NCI-H82 treated with DMSO at 0.1 percent for 48 hours (cell line): ENCODE results near the gene LHFPL3.
A peak's percentile ranks its signal among the peaks of the same experiment; 100 is the strongest.

ENCODE experiments used
- DNase-seq: peaks from one replicate; lab custom pipeline; 2025; ENCODE audit not compliant: unreplicated experiment; lab: John Stamatoyannopoulos, UW

Gene LHFPL3

DNA sequence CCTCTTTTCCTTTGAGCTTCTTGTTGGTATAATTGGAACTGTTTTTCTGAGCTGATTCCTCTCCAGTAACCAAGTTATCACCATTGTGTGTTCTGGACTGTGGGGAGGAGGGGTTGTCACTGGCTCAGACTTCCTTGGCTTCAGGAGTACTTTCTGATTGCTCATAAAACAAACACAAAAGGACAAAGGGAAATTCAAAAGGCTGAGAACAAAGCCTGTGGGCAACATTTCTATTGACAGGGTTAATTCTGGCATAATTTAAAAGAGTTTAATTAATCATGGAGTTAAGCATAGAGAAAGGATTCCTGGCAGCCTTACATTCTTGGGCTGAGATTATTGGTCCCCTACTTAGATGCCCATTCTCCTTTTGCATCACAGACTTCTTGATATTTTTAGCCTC, 462.7 kb downstream of the LHFPL3 start:
- no peak for DNase-seq

DNA sequence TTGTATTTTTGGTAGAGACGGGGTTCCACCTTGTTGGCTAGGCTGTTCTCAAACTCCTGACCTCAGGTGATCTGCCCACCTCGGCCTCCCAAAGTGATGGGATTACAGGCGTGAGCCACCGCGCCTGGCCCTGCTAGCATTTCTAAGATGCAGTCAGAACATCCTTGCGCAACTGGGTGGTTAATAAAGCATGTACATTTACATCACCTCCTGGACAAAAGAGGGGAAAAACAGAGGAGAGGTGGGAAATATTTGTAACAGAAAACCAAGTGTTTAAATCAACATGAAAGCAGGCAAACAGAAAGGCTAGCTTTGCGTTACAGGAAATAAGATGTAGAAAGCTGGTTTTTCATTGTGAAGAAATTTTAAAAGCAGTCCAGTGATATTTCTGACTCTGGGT, 464.7 kb downstream of the LHFPL3 start:
- DNase-seq, result no peak

DNA sequence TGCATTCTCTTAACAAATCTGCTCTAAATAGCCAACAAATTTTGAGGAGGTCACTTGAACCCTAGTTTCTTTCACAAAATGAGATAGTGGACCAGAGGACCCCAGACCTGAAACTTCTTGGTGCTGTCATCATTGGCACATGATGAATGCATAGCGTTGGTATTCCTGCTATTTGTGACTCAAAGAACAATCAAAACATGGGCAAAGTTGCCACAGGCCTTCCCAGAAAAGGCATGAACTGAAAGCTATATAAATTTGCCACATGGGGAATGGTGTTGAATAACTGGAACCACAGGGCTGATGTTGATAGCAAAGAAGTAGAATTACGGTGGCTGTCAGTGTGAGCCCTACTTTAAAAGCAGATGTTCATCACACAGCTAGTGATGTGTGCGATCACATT, 465.8 kb downstream of the LHFPL3 start:
- DNase-seq, result no peak

DNA sequence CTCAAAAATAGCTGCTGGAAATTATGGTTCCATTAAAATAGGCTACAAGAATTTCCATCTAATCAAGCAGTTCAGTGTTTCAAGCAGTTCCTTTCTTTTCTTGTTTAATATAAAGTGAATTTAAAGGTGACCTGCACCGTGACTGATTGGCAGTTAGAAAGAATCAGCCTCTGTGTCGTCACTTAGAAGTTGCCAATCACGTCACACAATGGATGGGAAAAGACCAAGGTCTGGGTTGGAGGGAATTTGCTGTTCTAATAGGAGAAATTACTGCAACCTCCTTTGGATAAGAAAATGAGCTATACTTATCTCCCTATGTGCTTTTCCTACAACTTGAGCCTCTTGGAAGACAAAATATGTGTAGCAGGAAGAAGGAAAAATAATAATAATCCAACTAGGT, 466.2 kb downstream of the LHFPL3 start:
- DNase-seq, result no peak

DNA sequence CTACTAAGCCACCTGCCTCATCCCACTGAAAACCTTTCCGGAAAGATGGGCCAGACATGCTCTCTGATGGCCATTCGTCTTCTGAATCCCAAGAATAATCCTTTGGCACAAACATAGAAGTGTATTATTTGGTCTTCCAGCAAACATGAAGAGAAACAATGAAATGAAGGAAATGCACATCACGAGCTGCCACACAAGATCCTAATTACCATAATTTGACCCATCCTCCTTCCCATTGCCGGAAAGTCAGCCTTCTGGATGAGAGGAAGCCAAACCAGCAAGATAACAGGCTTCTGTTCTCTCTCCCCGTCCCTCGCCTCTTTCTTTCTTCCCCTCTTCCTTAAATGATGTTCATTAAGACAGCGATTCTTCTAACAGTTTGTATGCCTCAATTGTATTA, 466.7 kb downstream of the LHFPL3 start:
- DNase-seq, result no peak

DNA sequence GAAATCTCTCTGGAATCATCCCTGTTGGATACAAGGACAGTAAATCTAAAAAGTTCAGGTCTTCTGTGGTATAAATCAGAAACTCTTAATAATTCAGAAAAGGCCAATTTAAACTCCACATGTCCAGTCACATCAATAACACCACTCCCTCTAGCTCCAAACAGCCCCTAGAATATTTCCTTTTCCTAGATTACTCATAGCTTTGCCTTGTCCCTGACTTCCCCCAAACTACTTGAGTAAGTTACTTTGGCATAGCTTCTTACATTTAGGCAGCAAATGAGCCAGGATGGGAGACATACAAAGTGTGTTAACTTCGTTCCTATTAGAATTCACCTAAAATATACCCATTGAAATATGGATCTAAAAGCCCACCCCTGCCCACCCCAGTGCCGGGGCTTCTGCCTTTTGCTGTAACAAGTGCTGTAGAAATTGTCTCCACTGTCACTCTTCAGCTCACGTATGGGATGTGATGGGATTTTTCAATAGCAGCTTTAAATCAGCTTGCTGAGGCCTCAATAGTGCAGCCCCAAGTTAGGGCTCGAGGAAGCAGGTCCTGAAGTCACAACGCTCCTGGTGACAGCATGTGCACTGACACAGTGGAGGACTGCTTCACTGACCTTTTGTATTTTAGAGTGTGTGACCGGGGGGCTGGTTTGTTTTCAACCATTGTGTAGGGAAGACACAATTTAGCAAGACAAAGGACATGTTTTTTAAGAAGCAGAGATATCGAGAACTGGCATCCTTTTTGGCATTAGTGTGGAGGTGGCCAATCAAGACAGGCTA, 467.4 kb downstream of the LHFPL3 start:
- no peak for DNase-seq

DNA sequence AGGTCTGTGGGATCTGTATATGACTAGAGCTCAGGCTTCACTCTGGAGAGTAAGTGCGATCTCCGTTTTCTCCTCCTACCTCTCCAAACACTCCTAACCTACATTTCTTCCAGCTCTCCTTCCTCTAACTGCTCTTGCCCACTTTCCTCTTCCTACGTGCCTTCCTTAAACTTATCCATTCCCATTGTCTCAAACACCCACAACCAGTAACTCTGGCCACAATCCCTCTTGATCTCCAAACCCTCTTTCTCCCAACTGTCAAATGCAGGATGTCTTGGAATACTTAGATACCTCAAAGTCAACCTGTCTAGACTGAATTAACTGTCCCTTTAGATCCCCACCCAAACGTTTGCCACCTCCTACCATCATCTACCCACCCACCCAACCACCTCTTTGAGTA, 471.9 kb downstream of the LHFPL3 start:
- DNase-seq, result no peak

DNA sequence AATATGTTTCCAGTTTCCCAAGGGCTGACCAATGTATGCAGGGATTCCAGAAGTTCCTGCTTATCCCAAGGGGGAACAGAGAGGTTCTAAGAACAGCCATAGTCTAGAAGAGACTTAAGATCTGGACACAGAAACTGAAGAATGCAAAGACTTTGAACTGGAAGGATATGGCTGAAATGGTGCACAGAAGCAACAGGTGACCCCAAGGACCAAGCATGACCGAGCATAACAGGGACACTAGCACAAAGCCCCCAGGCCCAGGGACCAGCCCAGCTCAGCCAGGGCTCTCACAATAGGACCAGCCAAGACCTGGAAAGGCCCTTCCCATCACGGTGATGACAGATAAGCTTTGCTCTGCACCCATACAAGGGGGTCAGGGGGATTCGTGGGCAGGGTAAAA, 472.6 kb downstream of the LHFPL3 start:
- DNase-seq, result no peak

DNA sequence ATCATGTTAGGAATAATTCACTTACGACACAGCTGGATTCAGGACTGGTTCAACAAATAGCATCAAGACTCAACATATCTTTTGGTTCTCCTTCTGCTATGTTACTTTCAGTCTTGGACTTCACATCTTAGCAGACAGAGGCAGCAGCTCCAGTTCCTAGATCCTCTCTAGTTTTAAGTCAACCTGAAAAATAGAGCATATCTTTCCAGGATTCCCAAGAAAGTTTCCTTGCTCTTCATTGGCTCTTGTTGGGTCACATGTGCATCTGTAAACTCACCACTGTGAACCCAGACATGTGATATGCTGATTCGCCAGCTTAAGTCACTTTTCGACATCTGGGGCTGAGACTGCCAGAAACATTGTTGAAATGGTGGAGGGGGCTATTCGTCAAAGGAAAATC, 475.5 kb downstream of the LHFPL3 start:
- DNase-seq, result no peak

DNA sequence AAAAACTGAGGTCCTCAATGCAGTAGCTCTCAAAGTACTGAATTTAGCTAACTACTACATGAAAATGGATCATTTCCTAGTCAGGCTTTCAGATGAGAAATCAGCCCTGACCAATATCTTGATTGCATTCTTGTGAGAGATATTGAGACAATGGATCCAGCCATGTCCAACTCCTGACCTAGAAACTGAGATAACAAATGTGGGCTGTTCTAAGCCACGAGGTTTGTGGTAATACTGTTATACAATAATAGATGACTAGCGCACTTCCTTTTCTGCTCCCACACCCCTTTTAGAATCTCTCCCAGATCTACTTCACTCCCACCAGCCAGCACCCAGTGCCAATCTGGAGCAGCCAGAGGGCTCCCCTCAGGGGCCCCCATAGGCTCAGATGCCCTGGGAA, 476.3 kb downstream of the LHFPL3 start:
- DNase-seq, result no peak

DNA sequence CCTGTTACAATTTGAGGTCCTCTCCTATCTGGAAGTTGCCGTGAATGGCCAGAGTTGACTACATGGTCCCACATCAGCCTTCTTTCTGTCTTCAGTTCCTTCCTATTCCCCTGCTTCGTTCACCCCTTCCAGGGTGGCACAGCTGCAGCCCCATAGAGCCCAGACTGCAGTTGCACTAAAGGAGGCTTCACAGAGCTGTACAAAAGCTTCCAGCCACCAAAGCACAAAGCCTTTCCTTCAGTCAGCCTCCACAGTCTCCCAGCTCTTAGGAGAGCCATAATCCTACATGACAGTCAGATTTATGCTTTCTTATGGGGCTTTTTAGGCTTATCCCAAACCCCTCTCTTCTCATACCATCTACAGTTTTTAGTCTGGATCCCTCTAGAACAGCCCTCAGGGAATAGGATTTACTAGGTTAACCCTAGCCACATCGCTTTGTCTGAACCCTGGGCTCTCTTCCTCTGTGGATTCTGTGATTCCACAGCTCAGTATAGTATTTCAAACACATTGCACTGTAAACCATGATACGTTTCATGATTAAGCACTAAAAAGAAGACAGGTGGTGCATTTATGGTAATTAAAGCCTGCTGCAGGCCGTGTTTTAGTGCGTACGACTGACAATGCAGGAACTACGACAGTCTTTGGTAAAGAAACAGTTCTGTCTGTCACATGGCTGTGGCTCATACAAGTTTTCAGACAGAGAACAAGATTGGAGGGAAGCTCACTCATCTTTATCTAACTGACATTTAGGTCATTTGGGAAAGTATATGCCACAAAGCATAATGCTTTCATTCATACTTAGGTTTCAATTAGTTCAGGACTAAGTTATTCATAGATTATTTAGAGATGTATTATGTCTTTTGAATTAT, 477.3 kb downstream of the LHFPL3 start:
- peak; percentile 79 for DNase-seq

DNA sequence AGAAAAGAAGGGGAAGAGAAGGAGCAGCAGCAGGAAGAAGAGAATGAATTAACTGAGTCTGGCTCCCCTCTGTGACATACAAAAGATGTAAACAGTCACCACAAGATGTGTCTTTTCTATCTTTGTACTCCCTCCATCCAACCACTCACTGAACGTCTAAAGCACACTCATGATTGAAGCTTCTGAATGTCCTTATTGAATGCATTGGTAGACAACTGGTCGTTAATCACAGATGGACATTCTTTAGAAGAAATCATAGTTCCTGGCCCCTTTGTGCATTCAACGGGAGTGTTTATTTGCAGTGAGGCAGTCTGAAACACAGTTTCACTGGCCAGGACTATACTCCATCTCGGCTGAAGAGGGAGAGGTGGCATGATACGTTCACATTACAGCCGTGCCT, 479.3 kb downstream of the LHFPL3 start:
- no peak for DNase-seq

DNA sequence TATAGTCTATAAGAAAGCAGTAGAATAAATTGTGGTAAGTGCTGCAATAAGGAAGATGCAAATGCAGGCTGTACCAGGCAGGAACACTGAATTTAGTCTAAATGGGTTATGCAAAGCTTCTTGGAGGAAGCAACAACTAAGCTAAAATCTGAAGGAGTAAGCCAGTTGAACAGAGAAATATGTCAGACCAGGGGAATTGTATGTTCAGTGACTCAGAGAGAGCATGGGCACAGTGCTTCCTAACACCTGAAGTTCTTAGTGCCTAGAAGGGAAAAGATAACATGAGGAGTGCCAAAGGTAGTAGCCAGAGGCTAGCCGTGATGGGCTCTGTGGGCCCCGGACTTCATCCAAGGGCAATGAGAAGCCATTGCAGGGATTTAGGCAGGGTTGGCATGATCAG, 481.5 kb downstream of the LHFPL3 start:
- DNase-seq, result no peak

DNA sequence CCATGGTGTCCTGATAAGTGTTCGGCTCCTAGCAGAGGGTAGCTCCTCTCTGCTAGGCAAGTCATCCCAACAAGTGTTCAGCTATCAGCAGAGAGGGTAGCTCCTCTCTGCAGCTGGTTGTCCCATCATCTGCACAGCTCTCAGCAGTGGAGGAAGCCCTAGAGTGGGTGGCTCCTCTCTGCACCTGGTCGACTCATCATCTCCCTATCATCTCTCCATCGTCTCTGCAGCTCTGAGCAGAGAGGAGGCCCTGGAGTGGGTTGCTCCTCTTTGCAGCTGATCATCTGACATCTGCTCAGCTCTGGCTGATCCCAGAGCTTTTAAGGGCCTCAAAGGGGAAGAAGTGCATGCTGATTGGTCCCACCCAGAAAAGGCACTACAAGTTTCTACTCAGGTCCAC, 485.7 kb downstream of the LHFPL3 start:
- DNase-seq, result no peak

DNA sequence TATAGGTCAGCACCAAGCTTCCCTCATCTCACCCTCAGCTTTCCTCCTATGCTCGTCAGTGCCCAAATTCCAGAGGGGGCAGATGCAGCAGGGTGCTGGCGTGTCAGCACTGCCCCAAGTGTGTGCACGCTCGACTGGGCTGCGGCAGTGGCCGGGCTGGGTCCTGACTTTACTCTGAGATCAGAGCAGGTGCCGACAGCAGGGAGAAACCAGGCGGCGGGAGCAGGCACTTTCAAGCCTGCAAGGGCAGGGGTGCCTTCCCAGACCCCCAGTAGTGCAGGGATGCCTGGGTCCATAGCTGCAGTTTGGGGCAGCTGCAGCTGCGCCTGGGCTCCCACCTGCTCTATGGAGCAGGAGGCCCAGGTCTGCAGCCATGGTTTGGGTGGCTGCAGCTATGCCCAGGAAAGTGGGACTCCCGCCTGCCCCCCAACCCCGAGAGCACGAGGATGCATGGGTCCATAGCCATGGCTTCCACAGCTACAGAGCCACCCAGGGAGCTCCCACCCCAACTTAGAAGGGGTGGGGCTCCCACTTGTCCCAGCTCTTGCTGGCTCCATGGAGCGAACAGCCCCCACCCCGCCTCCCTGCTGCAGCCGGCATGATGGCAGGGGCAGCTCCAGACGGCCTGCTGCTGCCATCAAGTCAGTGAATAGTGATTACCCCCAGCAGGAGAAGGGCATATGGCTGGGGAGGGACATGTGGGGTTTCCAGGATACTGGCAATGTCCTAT, 486.4 kb downstream of the LHFPL3 start:
- DNase-seq, result no peak

DNA sequence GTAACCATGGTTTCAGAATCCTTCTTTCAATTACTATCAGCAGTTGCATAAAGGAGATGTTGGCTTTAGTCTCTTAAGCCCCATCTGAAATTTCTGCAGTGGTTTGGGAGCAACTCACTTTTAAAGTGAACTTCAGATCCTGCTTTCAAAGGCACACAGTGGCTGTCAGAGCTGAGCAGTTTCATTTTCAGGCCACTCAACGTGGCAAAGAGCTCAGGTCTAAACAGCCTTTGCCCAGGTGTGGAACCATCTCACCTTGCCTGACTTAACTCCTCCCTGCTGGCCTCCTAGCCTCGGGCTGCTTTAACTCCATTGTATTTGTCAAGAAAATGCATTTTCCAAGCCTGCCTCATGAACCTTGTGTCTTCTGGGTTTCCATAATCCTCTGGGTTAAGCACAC, 488.1 kb downstream of the LHFPL3 start:
- no peak for DNase-seq

DNA sequence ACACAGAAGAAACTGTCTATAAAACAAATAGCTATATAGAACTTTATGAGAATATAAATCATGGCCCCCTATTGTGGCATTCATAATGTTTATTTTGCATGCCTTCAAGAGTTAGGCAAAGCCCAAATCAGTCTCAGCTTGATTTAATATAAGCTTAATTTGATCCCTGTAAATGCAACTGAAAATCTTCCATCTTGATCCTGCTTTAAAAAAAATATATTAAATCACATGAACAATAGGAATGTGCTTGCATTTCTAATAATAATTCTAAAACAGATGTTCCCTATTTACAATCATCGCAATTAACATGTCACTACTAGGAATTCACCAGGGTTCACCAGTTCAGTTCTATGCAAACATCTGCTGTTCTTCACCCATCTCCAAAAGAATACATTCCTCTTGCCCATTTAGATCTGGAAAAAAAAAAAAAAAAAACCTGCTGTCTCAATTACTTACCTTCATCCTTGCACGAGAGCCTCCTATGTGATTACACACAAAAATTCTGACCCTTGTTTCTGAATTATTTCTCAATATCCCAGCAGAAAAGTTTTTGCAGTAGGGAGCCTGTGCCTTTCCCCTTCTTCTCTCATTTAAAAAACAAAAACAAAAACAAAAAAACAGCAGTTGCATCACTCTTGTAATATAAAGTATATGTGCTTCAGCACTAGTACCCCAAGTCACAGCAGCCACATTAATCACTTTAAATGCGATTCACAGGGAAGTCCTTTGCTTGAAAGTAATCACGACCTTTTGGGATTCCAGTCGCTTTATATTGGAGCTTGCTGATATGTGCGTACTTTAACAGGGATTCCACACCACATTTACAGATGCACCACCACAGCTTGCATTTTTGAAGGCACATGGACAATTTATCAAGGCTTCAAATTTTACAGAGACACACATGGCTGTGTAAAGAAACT, 490.8 kb downstream of the LHFPL3 start:
- DNase-seq, result no peak

DNA sequence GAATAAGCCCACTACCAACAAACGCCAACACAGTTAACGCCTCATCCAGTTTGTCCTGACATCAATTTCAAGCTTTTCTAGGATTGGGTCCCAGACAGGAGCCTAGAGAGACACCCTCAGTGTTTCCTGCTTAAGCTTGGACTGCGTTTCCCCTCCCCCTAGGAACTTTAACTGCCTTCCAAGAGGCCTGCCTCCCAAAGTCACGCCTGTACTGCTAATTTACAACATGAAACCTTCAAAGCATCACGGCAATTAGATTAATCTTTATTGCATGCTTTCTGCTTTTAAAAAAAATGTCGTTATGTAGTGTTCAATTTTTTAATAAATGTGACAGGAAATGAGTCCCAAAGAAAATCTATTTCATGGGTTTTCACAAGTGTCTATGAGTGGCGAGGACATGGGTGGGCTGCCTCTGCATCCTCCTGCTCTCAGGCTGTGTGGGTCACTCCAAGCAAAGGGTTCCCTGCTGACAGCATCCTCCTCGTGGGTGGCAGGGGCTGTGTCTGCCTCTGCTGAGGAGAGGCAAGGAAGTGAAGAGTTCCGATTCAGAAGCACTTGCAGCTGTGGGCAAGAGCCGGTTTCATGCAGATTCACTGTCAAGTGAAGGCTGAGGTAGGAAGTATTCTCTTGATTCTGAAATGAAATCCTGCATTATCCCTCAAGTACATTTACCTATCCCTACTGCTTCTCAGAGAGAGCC, 492.6 kb downstream of the LHFPL3 start:
- DNase-seq, result no peak

DNA sequence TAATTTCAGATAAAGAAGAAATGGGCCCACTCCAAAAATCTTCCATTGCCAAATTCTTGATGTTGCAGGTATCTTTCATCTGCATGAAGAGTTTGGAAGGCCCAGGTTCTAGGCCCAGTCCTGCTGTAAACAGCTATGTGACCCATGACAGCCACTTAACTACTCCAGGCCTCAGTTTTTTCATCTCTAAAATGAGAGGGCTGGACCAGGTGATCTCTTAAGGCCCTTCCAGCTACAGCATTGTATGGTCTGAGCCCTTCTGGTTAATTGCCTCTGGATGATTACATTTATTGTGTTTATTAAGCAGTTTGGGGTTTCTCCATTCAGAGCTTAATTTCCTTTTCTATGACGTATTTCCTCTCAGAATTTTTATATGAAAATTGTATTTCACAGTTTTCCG, 494.8 kb downstream of the LHFPL3 start:
- DNase-seq, result no peak

DNA sequence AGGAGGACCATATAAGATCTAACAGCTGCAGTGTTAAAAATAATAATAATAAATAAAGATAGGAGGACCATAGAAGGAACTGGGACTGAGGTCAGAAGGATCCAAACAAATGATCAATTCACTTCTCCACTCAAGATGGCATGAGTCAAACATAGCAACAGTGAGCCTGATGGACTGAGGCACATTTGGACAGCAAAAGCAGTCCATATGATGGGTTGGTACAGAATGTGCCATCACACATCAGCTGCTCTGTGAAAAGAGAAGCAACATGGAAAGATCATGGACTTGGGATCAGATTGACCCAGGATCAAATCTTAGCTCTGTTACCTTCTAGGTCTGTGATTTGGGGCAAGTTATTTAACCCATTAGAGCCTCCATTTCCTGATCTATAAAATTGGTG, 496.7 kb downstream of the LHFPL3 start:
- no peak for DNase-seq
